Measurements from ENCODE around the gene SERPINA1. TPM values are rescaled to one million over a fixed set of nuclear protein-coding genes. Genes with fewer than 3 reads are reported as not detected.

The SERPINA1 gene
- total and polyA plus RNA-seq, 7 experiments from 2014 or later, result 0.44 to 300 (median 0.68) TPM

DNA sequence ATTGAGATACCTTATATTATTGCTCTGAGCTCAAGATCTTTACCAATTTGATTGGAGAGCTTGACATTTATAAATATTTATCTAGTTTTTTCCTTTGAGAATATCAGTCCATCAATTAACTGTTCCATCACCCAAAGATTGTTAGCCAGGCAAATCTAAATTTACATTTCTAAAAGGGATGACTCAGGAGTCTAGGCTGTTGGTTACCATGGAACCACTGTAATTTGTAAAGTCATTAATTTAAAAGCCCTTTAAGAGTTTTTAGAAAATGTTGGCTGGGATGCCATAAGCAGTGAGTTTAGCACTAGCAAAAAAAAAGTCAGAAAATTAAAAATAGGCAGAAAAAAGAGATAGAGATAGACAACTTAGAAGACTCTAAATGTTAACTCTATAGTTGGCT lies 19.5 kb upstream of the SERPINA1 start:
- peaks cover 0 to 10% (median 6%) of the 10 kb centered on the region in 3 experiments for H3K9me3 ChIP-seq (ENCODE audit: control insufficient read depth in 2 of 3, low read length in 3 of 3)
- H3K27me3 Mint-ChIP-seq, result peaks cover 12 to 20% (median 19%) of the 10 kb centered on the region in 5 donors
- DNase-seq (no peak), ATAC-seq (no peak)
- CTCF ChIA-PET, result no interaction called here
- intact Hi-C loops (cut with micrococcal nuclease), result no loop called here
- no peak overlapping the region for H3K27ac Mint-ChIP-seq
- peaks cover 0 to 10% (median 0%) of the 10 kb centered on the region in 5 donors for H3K36me3 Mint-ChIP-seq
- H3K4me1 Mint-ChIP-seq, result peaks cover 0 to 1% (median 0%) of the 10 kb centered on the region in 7 donors
- no peak overlapping the region for H3K4me3 ChIP-seq (ENCODE audit: low read length)
- peaks cover 5 to 56% (median 24%) of the 10 kb centered on the region in 11 donors for H3K9me3 Mint-ChIP-seq
- no peak overlapping the region for H3K4me3 Mint-ChIP-seq
- POLR2A ChIA-PET, result no interaction called here
- H3K27me3 ChIP-seq (ENCODE audit: control insufficient read depth in 2 of 2, insufficient read depth in 2 of 2, low read length in 2 of 2), result no peaks in the 10 kb centered on the region
- H3K27ac ChIP-seq (ENCODE audit: low read depth, low read length), result no peak overlapping the region
- H3K4me1 ChIP-seq (ENCODE audit: control insufficient read depth in 2 of 2, insufficient read depth in 2 of 2, low read length in 2 of 2), result no peaks in the 10 kb centered on the region
- no peaks in the 10 kb centered on the region for H3K36me3 ChIP-seq (ENCODE audit: control insufficient read depth in 2 of 3, insufficient read depth in 3 of 3, low read length in 3 of 3)

DNA sequence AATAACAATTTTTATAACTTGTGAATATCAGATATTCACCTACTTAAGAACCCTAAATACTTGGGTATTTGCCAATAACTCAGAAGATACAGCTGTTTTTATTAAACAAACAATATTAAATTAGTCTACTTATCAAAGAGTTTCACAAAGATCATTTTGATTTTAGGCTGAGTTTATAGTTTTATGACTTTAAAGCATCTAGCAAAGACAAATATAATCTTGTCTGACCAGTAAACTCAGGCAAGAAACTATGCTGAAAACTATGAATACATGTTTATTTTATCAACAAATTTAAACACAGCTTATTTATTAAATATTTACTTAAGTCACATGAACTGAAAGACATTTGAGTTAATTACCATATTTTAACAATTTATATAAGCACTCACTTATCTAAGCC lies 18.5 kb upstream of the SERPINA1 start:
- Histone ChIP-seq H3K27ac (ENCODE audit: low read depth, low read length) (no peak overlapping the region), H3K27me3 (ENCODE audit: control insufficient read depth in 2 of 2, insufficient read depth in 2 of 2, low read length in 2 of 2) (no peaks in the 10 kb centered on the region), H3K4me1 (ENCODE audit: control insufficient read depth in 2 of 2, insufficient read depth in 2 of 2, low read length in 2 of 2) (no peaks in the 10 kb centered on the region), H3K36me3 (ENCODE audit: control insufficient read depth in 2 of 3, insufficient read depth in 3 of 3, low read length in 3 of 3) (no peaks in the 10 kb centered on the region), H3K4me3 (ENCODE audit: low read length) (no peak overlapping the region), H3K9me3 (ENCODE audit: control insufficient read depth in 2 of 3, low read length in 3 of 3) (peaks cover 0 to 7% (median 6%) of the 10 kb centered on the region in 3 experiments)
- no peak for ATAC-seq
- Mint-ChIP-seq H3K4me3 (no peak overlapping the region), H3K9me3 (peaks cover 5 to 47% (median 15%) of the 10 kb centered on the region in 11 donors), H3K27ac (no peak overlapping the region), H3K4me1 (peaks cover 0 to 1% (median 0%) of the 10 kb centered on the region in 7 donors), H3K36me3 (peaks cover 0 to 8% (median 0%) of the 10 kb centered on the region in 5 donors), H3K27me3 (peaks cover 7 to 16% (median 10%) of the 10 kb centered on the region in 5 donors)
- DNase-seq, result no peak
- POLR2A ChIA-PET, result no interaction called here
- CTCF ChIA-PET, result no interaction called here
- intact Hi-C loops (cut with micrococcal nuclease), result no loop called here

DNA sequence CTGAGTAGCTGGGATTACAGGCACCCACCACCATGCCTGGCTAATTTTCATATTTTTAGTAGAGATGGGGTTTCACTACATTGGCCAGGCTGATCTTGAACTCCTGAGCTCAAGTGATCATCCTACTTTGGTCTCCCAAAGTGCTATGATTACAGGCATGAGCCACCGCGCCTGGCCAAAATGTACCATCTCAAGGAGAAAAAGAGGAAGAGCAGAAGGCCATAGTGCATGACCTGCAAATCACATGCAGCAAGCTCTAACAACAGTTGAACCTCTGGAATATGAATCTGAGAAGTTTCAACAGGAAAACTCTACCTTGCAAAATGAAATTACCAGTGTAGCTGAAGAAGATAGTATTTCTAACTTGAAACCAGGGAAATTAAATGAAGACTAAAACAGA lies 17.1 kb upstream of the SERPINA1 start:
- Mint-ChIP-seq H3K27me3 (peaks cover 0 to 16% (median 8%) of the 10 kb centered on the region in 5 donors), H3K4me1 (peaks cover 0 to 1% (median 0%) of the 10 kb centered on the region in 7 donors), H3K27ac (no peak overlapping the region), H3K36me3 (peaks cover 0 to 6% (median 0%) of the 10 kb centered on the region in 5 donors), H3K4me3 (no peak overlapping the region), H3K9me3 (peaks cover 2 to 35% (median 10%) of the 10 kb centered on the region in 11 donors)
- Histone ChIP-seq H3K4me1 (ENCODE audit: control insufficient read depth in 2 of 2, insufficient read depth in 2 of 2, low read length in 2 of 2) (no peaks in the 10 kb centered on the region), H3K36me3 (ENCODE audit: control insufficient read depth in 2 of 3, insufficient read depth in 3 of 3, low read length in 3 of 3) (no peaks in the 10 kb centered on the region), H3K4me3 (ENCODE audit: low read length) (no peak overlapping the region), H3K9me3 (ENCODE audit: control insufficient read depth in 2 of 3, low read length in 3 of 3) (peaks cover 0 to 6% (median under 1%) of the 10 kb centered on the region in 3 experiments), H3K27ac (ENCODE audit: low read depth, low read length) (no peak overlapping the region), H3K27me3 (ENCODE audit: control insufficient read depth in 2 of 2, insufficient read depth in 2 of 2, low read length in 2 of 2) (no peaks in the 10 kb centered on the region)
- DNase-seq (no peak), ATAC-seq (no peak)
- ChIA-PET CTCF (no interaction called here), POLR2A (no interaction called here)
- intact Hi-C loops (cut with micrococcal nuclease), result no loop called here

DNA sequence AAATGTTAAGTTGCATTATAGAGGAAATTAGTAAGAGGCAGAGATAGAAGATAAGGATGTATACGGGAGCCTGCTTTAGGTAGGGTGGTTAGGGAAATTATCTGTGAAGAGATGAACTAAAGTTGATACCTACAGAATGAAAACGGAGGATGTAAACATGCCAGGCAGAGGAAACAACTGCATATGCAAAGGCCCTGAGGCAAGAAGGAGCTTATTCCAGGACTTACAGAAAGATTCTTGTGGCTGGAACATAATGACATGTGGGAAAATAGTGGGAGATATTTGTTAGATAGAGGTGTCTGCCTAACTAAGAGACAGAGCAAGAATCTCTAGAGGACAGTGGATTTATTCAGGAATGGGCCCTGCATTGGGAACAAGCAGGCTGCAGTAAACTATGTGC lies 16.2 kb upstream of the SERPINA1 start:
- Mint-ChIP-seq H3K27ac (no peak overlapping the region), H3K4me1 (no peaks in the 10 kb centered on the region), H3K9me3 (peaks cover 2 to 25% (median 7%) of the 10 kb centered on the region in 11 donors), H3K36me3 (peaks cover 0 to 6% (median 0%) of the 10 kb centered on the region in 5 donors), H3K4me3 (no peak overlapping the region), H3K27me3 (peaks cover 0 to 17% (median 12%) of the 10 kb centered on the region in 5 donors)
- ATAC-seq (no peak), DNase-seq (no peak)
- H3K27ac ChIP-seq (ENCODE audit: low read depth, low read length), result no peak overlapping the region
- H3K27me3 ChIP-seq (ENCODE audit: control insufficient read depth in 2 of 2, insufficient read depth in 2 of 2, low read length in 2 of 2), result no peaks in the 10 kb centered on the region
- no peaks in the 10 kb centered on the region for H3K4me1 ChIP-seq (ENCODE audit: control insufficient read depth in 2 of 2, insufficient read depth in 2 of 2, low read length in 2 of 2)
- intact Hi-C loops (cut with micrococcal nuclease), result no loop called here
- no peak overlapping the region for H3K4me3 ChIP-seq (ENCODE audit: low read length)
- H3K36me3 ChIP-seq (ENCODE audit: control insufficient read depth in 2 of 3, insufficient read depth in 3 of 3, low read length in 3 of 3), result no peaks in the 10 kb centered on the region
- peaks cover 0 to 6% (median 0%) of the 10 kb centered on the region in 3 experiments for H3K9me3 ChIP-seq (ENCODE audit: control insufficient read depth in 2 of 3, low read length in 3 of 3)
- ChIA-PET POLR2A (no interaction called here), CTCF (no interaction called here)

DNA sequence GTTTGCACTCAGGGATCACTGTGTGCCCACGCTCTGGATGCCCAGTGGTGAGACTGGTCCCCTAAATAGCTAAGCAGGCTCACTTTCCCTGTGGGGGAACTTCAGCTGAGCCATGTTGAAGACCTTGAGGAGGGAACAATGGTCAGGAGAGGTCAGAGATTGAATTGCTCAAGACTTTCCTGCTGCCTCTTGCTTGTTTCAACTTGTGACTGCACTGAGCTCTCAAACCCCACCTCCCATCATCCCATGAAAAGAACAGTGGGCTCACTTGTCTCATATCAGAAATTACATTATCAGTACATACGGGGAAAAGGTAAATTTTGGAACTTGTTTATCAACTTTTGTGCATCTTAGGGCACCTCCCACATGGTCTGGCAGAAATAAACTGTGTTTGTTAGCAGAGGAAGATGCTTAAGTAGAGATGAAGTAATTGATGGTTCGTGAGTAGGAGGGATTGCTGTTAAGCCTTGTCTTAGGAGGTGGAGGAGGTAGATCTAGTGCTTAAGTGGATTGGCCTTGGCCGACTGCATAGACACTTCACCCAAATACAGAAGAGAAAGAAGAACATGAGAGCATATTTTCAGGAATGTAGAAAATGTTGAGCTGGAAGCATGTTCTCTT lies 15.0 kb upstream of the SERPINA1 start:
- intact Hi-C loops (cut with micrococcal nuclease), result no loop called here
- POLR2A ChIA-PET, result no interaction called here

DNA sequence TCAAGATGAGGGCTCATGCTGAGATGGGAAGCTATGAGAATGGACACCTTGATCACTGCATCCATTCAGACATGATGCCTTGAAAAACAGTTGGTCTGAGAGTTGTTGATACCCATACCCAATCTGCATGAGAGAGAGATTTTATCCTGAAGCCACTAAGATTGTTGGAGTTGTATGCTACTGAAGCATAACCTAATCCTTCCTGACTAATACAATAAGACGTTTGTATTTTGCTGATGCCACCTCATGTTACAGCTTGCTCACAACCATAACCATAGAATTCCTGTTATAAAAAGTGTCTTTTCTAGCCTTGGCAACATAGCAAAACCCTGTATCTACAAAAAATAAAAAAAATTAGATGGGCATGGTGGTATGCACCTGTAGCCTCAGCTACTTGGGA lies 12.7 kb upstream of the SERPINA1 start:
- H3K27ac ChIP-seq (ENCODE audit: low read depth, low read length), result no peak overlapping the region
- no peak overlapping the region for H3K4me3 ChIP-seq (ENCODE audit: low read length)
- ATAC-seq, result no peak
- intact Hi-C loops (cut with micrococcal nuclease), result no loop called here
- Mint-ChIP-seq H3K4me1 (peaks cover 0 to 3% (median 0%) of the 10 kb centered on the region in 7 donors), H3K27ac (no peak overlapping the region), H3K36me3 (no peaks in the 10 kb centered on the region), H3K9me3 (peaks cover 0 to 3% (median 0%) of the 10 kb centered on the region in 11 donors), H3K27me3 (peaks cover 15 to 28% (median 19%) of the 10 kb centered on the region in 5 donors), H3K4me3 (no peak overlapping the region)
- no peak for DNase-seq
- no peaks in the 10 kb centered on the region for H3K9me3 ChIP-seq (ENCODE audit: control insufficient read depth in 2 of 3, low read length in 3 of 3)
- H3K36me3 ChIP-seq (ENCODE audit: control insufficient read depth in 2 of 3, insufficient read depth in 3 of 3, low read length in 3 of 3), result no peaks in the 10 kb centered on the region
- no peaks in the 10 kb centered on the region for H3K27me3 ChIP-seq (ENCODE audit: control insufficient read depth in 2 of 2, insufficient read depth in 2 of 2, low read length in 2 of 2)
- CTCF ChIA-PET, result no interaction called here
- H3K4me1 ChIP-seq (ENCODE audit: control insufficient read depth in 2 of 2, insufficient read depth in 2 of 2, low read length in 2 of 2), result no peaks in the 10 kb centered on the region
- POLR2A ChIA-PET, result no interaction called here

More for the DNA sequence above, 15.0 kb upstream of the SERPINA1 start:
- no peaks in the 10 kb centered on the region for H3K4me1 Mint-ChIP-seq
- Histone ChIP-seq H3K27ac (ENCODE audit: low read depth, low read length) (no peak overlapping the region), H3K4me1 (ENCODE audit: control insufficient read depth in 2 of 2, insufficient read depth in 2 of 2, low read length in 2 of 2) (no peaks in the 10 kb centered on the region), H3K9me3 (ENCODE audit: control insufficient read depth in 2 of 3, low read length in 3 of 3) (peaks cover 0 to 6% (median 0%) of the 10 kb centered on the region in 3 experiments), H3K27me3 (ENCODE audit: control insufficient read depth in 2 of 2, insufficient read depth in 2 of 2, low read length in 2 of 2) (no peaks in the 10 kb centered on the region), H3K36me3 (ENCODE audit: control insufficient read depth in 2 of 3, insufficient read depth in 3 of 3, low read length in 3 of 3) (no peaks in the 10 kb centered on the region), H3K4me3 (ENCODE audit: low read length) (no peak overlapping the region)
- no peaks in the 10 kb centered on the region for H3K36me3 Mint-ChIP-seq
- CTCF ChIA-PET, result no interaction called here
- peaks cover 4 to 16% (median 9%) of the 10 kb centered on the region in 5 donors for H3K27me3 Mint-ChIP-seq
- ATAC-seq (no peak), DNase-seq (no peak)
- no peak overlapping the region for H3K4me3 Mint-ChIP-seq
- no peak overlapping the region for H3K27ac Mint-ChIP-seq
- peaks cover 0 to 14% (median 3%) of the 10 kb centered on the region in 11 donors for H3K9me3 Mint-ChIP-seq

DNA sequence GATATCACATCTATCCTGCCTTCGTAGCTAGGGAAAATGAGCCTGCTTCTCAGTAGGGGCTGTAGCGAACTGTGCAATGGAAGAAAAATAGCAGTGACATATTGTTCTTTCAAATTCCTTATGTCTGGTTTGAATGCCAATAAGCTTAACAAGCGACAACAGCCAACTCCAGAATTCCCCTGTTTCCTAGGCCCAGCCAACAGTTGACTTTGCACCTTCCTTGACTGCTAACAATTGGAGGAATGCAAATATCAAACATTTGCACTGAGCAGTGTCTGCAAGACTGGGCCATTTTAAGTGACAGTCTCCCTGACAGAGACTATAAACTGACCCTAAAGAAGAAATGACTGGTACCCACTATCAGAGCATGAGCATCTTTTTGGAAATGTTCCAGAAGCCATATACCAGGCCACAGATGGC lies 12.0 kb upstream of the SERPINA1 start:
- H3K27ac ChIP-seq (ENCODE audit: low read depth, low read length), result no peak overlapping the region
- Mint-ChIP-seq H3K9me3 (peaks cover 0 to 3% (median 0%) of the 10 kb centered on the region in 11 donors), H3K4me3 (no peak overlapping the region), H3K4me1 (peaks cover 0 to 3% (median 0%) of the 10 kb centered on the region in 7 donors), H3K27me3 (peaks cover 15 to 28% (median 17%) of the 10 kb centered on the region in 5 donors), H3K36me3 (no peaks in the 10 kb centered on the region), H3K27ac (no peak overlapping the region)
- no peaks in the 10 kb centered on the region for H3K36me3 ChIP-seq (ENCODE audit: control insufficient read depth in 2 of 3, insufficient read depth in 3 of 3, low read length in 3 of 3)
- DNase-seq (no peak), ATAC-seq (no peak)
- no peak overlapping the region for H3K4me3 ChIP-seq (ENCODE audit: low read length)
- ChIA-PET CTCF (no interaction called here), POLR2A (no interaction called here)
- intact Hi-C loops (cut with micrococcal nuclease), result no loop called here
- no peaks in the 10 kb centered on the region for H3K4me1 ChIP-seq (ENCODE audit: control insufficient read depth in 2 of 2, insufficient read depth in 2 of 2, low read length in 2 of 2)
- no peaks in the 10 kb centered on the region for H3K9me3 ChIP-seq (ENCODE audit: control insufficient read depth in 2 of 3, low read length in 3 of 3)
- H3K27me3 ChIP-seq (ENCODE audit: control insufficient read depth in 2 of 2, insufficient read depth in 2 of 2, low read length in 2 of 2), result no peaks in the 10 kb centered on the region

Measured in naive thymus-derived CD4-positive, alpha-beta T cell (primary cell).